Measurements from ENCODE around the gene ZBTB18.
A peak's percentile ranks its signal among the peaks of the same experiment; 100 is the strongest.

ZBTB18 gene

DNA sequence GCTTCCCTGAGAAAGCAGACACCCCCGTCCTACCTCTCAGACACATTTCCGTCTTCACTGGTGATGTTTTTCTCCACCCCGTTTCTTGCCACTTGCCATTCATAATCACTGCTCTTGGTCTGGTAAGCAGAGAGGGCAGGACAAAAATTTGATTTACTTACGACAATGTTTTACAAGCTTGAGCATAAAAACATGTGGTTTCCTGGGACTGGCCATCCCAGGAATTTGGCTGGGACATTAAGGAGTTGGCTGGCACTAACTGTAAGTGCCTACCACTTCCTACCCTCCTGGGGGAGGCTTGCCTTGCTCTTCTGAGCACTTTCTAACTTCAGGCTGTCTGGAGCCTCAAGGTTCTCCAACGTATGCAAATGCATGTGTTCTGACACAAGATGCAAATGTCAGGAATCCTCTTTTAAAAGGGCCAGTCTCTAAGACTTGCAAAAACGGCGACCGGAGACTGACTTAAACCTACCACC lies 24.2 kb downstream of the ZBTB18 start:
- no peaks in the 10 kb centered on the region for H3K9me3 ChIP-seq (ENCODE audit: control extremely low read depth in 1 of 5, control insufficient read depth in 4 of 5, insufficient read depth in 2 of 5, low read depth in 1 of 5, low read length in 4 of 5)
- CTCF ChIA-PET = interaction anchor here (0.6 kb wide), 1 partner anchor 333 kb away, joined by 3 read pairs; no protein-coding TSS in a partner anchor
- WGBS (ENCODE audit: insufficient coverage) = 48% methylated on average over 7 of the region's 8 CpGs
- no peak overlapping the region for H3K27ac ChIP-seq (ENCODE audit: insufficient read depth in 1 of 2, low read depth in 1 of 2, low read length in 2 of 2, poor library complexity in 1 of 2, severe bottlenecking in 2 of 2)
- peaks cover 0 to 11% (median 10%) of the 10 kb centered on the region in 4 experiments for H3K4me1 ChIP-seq (ENCODE audit: control extremely low read depth in 1 of 4, control insufficient read depth in 4 of 4, insufficient read depth in 4 of 4, low read length in 3 of 4)
- POLR2A ChIA-PET = no interaction called here
- H3K36me3 ChIP-seq (ENCODE audit: control insufficient read depth in 4 of 4, insufficient read depth in 4 of 4, low read length in 3 of 4) = no peaks in the 10 kb centered on the region
- peaks cover 0 to 4% (median 3%) of the 10 kb centered on the region in 5 experiments for H3K27me3 ChIP-seq (replicated peaks in 2 of 5; ENCODE audit: control insufficient read depth in 4 of 5, insufficient read depth in 5 of 5, low read length in 4 of 5)
- H3K4me3 ChIP-seq (ENCODE audit: control insufficient read depth in 1 of 7, extremely low read depth in 1 of 7, insufficient read depth in 4 of 7, low read depth in 2 of 7, low read length in 6 of 7) = no peak overlapping the region
- DNase-seq = no peak

DNA sequence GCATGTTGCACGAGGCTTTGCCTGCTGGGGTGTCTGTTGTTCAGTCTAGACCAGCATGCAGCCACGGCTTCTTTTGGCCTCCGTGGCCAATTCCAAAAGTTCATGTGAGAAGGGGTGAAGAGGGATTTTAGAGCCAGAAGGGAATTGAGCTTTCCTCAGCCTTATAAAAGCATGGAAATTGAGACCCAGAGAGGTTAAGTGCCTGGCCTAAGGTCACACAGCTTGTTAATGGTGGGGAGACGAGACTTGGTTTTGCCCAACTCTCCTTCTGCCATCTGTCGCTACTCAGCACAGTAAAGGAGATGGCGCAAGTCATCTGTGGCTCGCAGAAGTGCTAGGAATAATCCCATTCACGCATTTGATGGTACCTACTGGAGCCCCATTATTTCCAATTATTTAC lies 25.7 kb downstream of the ZBTB18 start:
- Histone ChIP-seq H3K27ac (ENCODE audit: insufficient read depth in 1 of 2, low read depth in 1 of 2, low read length in 2 of 2, poor library complexity in 1 of 2, severe bottlenecking in 2 of 2) (no peak overlapping the region), H3K27me3 (replicated peaks in 2 of 5; ENCODE audit: control insufficient read depth in 4 of 5, insufficient read depth in 5 of 5, low read length in 4 of 5) (peaks cover 0 to 4% (median 3%) of the 10 kb centered on the region in 5 experiments), H3K36me3 (ENCODE audit: control insufficient read depth in 4 of 4, insufficient read depth in 4 of 4, low read length in 3 of 4) (no peaks in the 10 kb centered on the region), H3K4me3 (ENCODE audit: control insufficient read depth in 1 of 7, extremely low read depth in 1 of 7, insufficient read depth in 4 of 7, low read depth in 2 of 7, low read length in 6 of 7) (no peak overlapping the region), H3K9me3 (ENCODE audit: control extremely low read depth in 1 of 5, control insufficient read depth in 4 of 5, insufficient read depth in 2 of 5, low read depth in 1 of 5, low read length in 4 of 5) (no peaks in the 10 kb centered on the region), H3K4me1 (ENCODE audit: control extremely low read depth in 1 of 4, control insufficient read depth in 4 of 4, insufficient read depth in 4 of 4, low read length in 3 of 4) (peaks cover 0 to 11% (median 10%) of the 10 kb centered on the region in 4 experiments)
- CTCF ChIA-PET = interaction anchor here (1.1 to 1.2 kb wide), 2 partner anchors 11 to 96 kb away, joined by 3 read pairs; no protein-coding TSS in a partner anchor
- no peak for DNase-seq
- POLR2A ChIA-PET = no interaction called here
- 94% methylated on average over 8 of the region's 8 CpGs for WGBS (ENCODE audit: insufficient coverage)

DNA sequence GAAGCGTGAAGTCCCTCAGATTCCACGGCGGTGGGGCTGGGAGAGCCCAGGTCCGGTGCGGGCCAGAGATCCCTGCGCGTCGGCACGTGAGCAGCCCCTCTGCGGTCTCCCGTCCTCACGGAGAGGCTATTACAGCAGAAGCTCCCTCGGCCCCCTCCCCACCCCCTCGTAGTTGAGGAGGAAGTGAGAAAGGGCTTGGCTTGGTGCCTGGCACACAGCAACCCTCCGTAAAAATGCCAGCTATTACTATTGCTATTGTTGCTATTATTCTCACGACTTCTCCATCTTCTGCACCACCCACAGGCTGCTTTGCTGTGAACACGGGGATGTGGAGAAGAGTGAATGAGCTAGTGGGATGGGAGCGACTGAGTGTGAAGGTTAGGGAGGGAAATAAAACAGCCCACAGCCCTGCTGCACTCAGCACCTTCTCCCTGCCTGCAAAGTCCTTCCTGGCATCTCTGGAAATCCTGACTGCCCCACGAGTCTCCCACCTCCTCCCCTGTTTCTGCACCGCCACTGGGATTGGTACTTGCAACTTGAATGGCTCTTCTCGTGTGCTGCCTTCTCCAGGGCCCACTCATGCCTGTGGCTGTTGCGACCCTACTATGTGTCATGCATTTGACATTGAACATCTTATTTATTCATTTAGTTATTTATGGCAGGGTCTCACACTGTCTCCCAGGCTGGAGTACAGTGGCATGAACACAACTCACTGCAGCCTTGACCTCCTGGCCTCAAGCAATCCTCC lies 26.6 kb downstream of the ZBTB18 start:
- Histone ChIP-seq H3K9me3 (ENCODE audit: control extremely low read depth in 1 of 5, control insufficient read depth in 4 of 5, insufficient read depth in 2 of 5, low read depth in 1 of 5, low read length in 4 of 5) (no peaks in the 10 kb centered on the region), H3K36me3 (ENCODE audit: control insufficient read depth in 4 of 4, insufficient read depth in 4 of 4, low read length in 3 of 4) (no peaks in the 10 kb centered on the region), H3K4me3 (ENCODE audit: control insufficient read depth in 1 of 7, extremely low read depth in 1 of 7, insufficient read depth in 4 of 7, low read depth in 2 of 7, low read length in 6 of 7) (peak overlapping the region in 2 of 7 experiments; percentile 9 to 41), H3K27me3 (replicated peaks in 2 of 5; ENCODE audit: control insufficient read depth in 4 of 5, insufficient read depth in 5 of 5, low read length in 4 of 5) (peaks cover 0 to 4% (median 3%) of the 10 kb centered on the region in 5 experiments), H3K27ac (ENCODE audit: insufficient read depth in 1 of 2, low read depth in 1 of 2, low read length in 2 of 2, poor library complexity in 1 of 2, severe bottlenecking in 2 of 2) (no peak overlapping the region), H3K4me1 (ENCODE audit: control extremely low read depth in 1 of 4, control insufficient read depth in 4 of 4, insufficient read depth in 4 of 4, low read length in 3 of 4) (peaks cover 0 to 11% (median 10%) of the 10 kb centered on the region in 4 experiments)
- ChIA-PET POLR2A (no interaction called here), CTCF (interaction anchor here (1.1 to 1.6 kb wide), 2 partner anchors 11 to 97 kb away, joined by 3 read pairs; no protein-coding TSS in a partner anchor)
- peak in 2 of 3 donors; percentile 50 to 51 for DNase-seq
- WGBS (ENCODE audit: insufficient coverage) = 94% methylated on average over 9 of the region's 22 CpGs

DNA sequence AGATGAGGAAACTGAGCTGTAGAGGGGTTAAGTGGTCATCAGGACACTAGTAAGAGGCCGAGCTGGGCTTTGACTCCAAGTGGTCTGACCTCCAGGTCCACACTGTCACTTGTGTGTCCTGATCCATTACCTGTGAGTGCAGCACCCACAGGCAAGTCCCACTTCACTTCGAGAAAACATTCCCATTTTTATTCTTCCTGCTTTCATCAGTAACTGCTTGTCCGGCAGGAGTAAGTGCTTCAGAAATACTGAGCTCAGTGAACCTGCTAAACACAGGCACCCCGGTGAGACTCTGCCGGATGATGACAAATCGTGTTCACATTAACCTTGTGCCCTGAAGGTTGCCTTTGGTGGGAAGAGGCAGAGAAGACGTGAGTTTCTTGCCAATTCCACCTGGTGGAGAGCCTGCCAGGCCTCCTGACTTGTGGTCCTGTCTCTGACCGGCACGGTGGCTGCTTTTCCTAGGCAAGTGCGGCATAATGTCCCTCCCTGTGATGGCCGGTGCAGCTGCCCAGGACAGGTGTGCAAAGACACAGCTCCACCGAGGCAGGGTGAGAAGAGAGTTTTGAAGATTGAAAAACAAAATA lies 29.4 kb downstream of the ZBTB18 start:
- Histone ChIP-seq H3K4me3 (ENCODE audit: control insufficient read depth in 1 of 7, extremely low read depth in 1 of 7, insufficient read depth in 4 of 7, low read depth in 2 of 7, low read length in 6 of 7) (no peak overlapping the region), H3K9me3 (ENCODE audit: control extremely low read depth in 1 of 5, control insufficient read depth in 4 of 5, insufficient read depth in 2 of 5, low read depth in 1 of 5, low read length in 4 of 5) (no peaks in the 10 kb centered on the region), H3K4me1 (ENCODE audit: control extremely low read depth in 1 of 4, control insufficient read depth in 4 of 4, insufficient read depth in 4 of 4, low read length in 3 of 4) (peaks cover 0 to 11% (median 6%) of the 10 kb centered on the region in 4 experiments), H3K27ac (ENCODE audit: insufficient read depth in 1 of 2, low read depth in 1 of 2, low read length in 2 of 2, poor library complexity in 1 of 2, severe bottlenecking in 2 of 2) (no peak overlapping the region), H3K36me3 (ENCODE audit: control insufficient read depth in 4 of 4, insufficient read depth in 4 of 4, low read length in 3 of 4) (no peaks in the 10 kb centered on the region), H3K27me3 (replicated peaks in 2 of 5; ENCODE audit: control insufficient read depth in 4 of 5, insufficient read depth in 5 of 5, low read length in 4 of 5) (peaks cover 0 to 2% (median 0%) of the 10 kb centered on the region in 5 experiments)
- POLR2A ChIA-PET = no interaction called here
- CTCF ChIA-PET = no interaction called here
- DNase-seq = no peak
- 92% methylated on average over 10 of the region's 12 CpGs for WGBS (ENCODE audit: insufficient coverage)

DNA sequence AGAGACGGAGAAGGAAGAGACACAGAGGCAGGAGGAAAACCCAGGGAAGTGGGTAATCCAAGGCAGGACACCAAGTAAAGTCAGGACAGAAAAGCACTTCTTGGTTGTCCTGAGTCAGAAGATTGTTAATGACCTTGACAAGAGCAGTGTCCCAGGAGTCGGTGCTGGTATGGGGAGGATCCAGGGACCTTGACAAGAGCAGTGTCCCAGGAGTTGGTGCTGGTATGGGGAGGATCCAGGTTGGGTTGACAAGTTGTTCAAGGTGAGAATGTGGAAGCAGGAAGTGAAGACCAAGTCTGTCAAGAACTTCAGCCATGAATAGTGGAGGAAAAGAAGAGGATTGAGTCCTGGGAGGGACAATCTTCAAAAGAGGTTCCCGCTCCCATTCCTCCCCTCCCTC lies 31.9 kb downstream of the ZBTB18 start:
- Histone ChIP-seq H3K4me3 (ENCODE audit: control insufficient read depth in 1 of 7, extremely low read depth in 1 of 7, insufficient read depth in 4 of 7, low read depth in 2 of 7, low read length in 6 of 7) (no peak overlapping the region), H3K36me3 (ENCODE audit: control insufficient read depth in 4 of 4, insufficient read depth in 4 of 4, low read length in 3 of 4) (no peaks in the 10 kb centered on the region), H3K27ac (ENCODE audit: insufficient read depth in 1 of 2, low read depth in 1 of 2, low read length in 2 of 2, poor library complexity in 1 of 2, severe bottlenecking in 2 of 2) (no peak overlapping the region), H3K4me1 (ENCODE audit: control extremely low read depth in 1 of 4, control insufficient read depth in 4 of 4, insufficient read depth in 4 of 4, low read length in 3 of 4) (peaks cover 0 to 7% (median 2%) of the 10 kb centered on the region in 4 experiments), H3K9me3 (ENCODE audit: control extremely low read depth in 1 of 5, control insufficient read depth in 4 of 5, insufficient read depth in 2 of 5, low read depth in 1 of 5, low read length in 4 of 5) (peaks cover 0 to 5% (median 0%) of the 10 kb centered on the region in 5 experiments), H3K27me3 (replicated peaks in 2 of 5; ENCODE audit: control insufficient read depth in 4 of 5, insufficient read depth in 5 of 5, low read length in 4 of 5) (no peaks in the 10 kb centered on the region)
- DNase-seq = no peak
- POLR2A ChIA-PET = no interaction called here
- 100% methylated on average over 2 of the region's 3 CpGs for WGBS (ENCODE audit: insufficient coverage)
- CTCF ChIA-PET = no interaction called here

DNA sequence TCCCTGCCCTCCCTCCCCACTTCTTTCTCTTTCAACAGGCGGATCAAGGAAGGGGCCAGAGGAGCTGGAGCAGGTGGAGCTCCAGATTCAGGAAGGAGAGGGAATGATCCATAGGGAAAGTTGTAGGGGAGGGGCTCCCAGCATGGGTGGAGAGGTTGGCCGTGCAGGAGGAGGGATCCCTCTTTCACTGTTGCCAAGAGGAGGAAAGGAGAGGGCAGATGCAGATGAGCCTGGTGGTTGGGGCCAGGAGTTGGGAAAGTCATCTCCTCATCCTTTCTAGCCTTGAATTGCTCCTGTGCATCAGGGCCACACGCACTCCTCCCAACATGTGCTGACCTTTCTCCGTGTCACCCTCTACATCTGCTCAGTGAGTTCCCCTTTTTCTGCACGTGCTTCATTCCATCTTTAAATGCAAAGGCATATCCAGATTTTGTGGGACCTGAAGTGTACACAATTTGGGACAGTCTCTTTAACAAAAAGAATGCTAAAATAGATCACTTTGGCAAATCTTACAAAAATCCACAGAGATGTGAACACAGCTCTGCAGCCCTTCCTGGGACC lies 32.4 kb downstream of the ZBTB18 start:
- H3K36me3 ChIP-seq (ENCODE audit: control insufficient read depth in 4 of 4, insufficient read depth in 4 of 4, low read length in 3 of 4) = no peaks in the 10 kb centered on the region
- no peak overlapping the region for H3K4me3 ChIP-seq (ENCODE audit: control insufficient read depth in 1 of 7, extremely low read depth in 1 of 7, insufficient read depth in 4 of 7, low read depth in 2 of 7, low read length in 6 of 7)
- H3K27ac ChIP-seq (ENCODE audit: insufficient read depth in 1 of 2, low read depth in 1 of 2, low read length in 2 of 2, poor library complexity in 1 of 2, severe bottlenecking in 2 of 2) = no peak overlapping the region
- CTCF ChIA-PET = interaction anchor here (0.8 kb wide), 1 partner anchor 18 kb away, joined by 3 read pairs; no protein-coding TSS in a partner anchor
- H3K9me3 ChIP-seq (ENCODE audit: control extremely low read depth in 1 of 5, control insufficient read depth in 4 of 5, insufficient read depth in 2 of 5, low read depth in 1 of 5, low read length in 4 of 5) = peaks cover 0 to 5% (median 0%) of the 10 kb centered on the region in 5 experiments
- WGBS (ENCODE audit: insufficient coverage) = 0% methylated on average over 2 of the region's 5 CpGs
- no peaks in the 10 kb centered on the region for H3K27me3 ChIP-seq (replicated peaks in 2 of 5; ENCODE audit: control insufficient read depth in 4 of 5, insufficient read depth in 5 of 5, low read length in 4 of 5)
- peak in 2 of 3 donors; percentile 37 to 47 for DNase-seq
- peaks cover 0 to 7% (median 2%) of the 10 kb centered on the region in 4 experiments for H3K4me1 ChIP-seq (ENCODE audit: control extremely low read depth in 1 of 4, control insufficient read depth in 4 of 4, insufficient read depth in 4 of 4, low read length in 3 of 4)
- POLR2A ChIA-PET = no interaction called here

All from common myeloid progenitor, CD34-positive (primary cell).